ENCODE data around the gene FAM151A. TPM values are rescaled to one million over a fixed set of nuclear protein-coding genes. Genes with fewer than 3 reads are reported as not detected.

Gene FAM151A
- total RNA-seq, 1 donor from 2014 or later, result 0.80 TPM

GRCh38 chr1:54665852-54666251, 42.5 kb upstream of the FAM151A start:
- H3K27me3 ChIP-seq (ENCODE audit: low read depth), result no peaks in the 10 kb centered on the region
- H3K27ac ChIP-seq (replicated peaks), result no peak overlapping the region
- DNase-seq, result no peak
- H3K4me3 ChIP-seq, result no peak overlapping the region
- intact Hi-C loops (cut with micrococcal nuclease), result no loop called here
- no peak for TF ChIP-seq CTCF (IDR thresholded peaks at IDR 0.05; ENCODE audit: borderline replicate concordance)
- peaks cover 5% of the 10 kb centered on the region for H3K9me3 ChIP-seq (replicated peaks)
- H3K4me1 ChIP-seq, result no peaks in the 10 kb centered on the region
- H3K36me3 ChIP-seq, result peaks cover 9% of the 10 kb centered on the region

GRCh38 chr1:54664364-54664763, 41.0 kb upstream of the FAM151A start:
- H3K4me3 ChIP-seq, result no peak overlapping the region
- no peak for TF ChIP-seq CTCF (IDR thresholded peaks at IDR 0.05; ENCODE audit: borderline replicate concordance)
- H3K27me3 ChIP-seq (ENCODE audit: low read depth), result no peaks in the 10 kb centered on the region
- H3K27ac ChIP-seq (replicated peaks), result no peak overlapping the region
- H3K4me1 ChIP-seq, result no peaks in the 10 kb centered on the region
- no peak for DNase-seq
- intact Hi-C loops (cut with micrococcal nuclease), result no loop called here
- H3K36me3 ChIP-seq, result peaks cover 13% of the 10 kb centered on the region
- H3K9me3 ChIP-seq (replicated peaks), result peaks cover 10% of the 10 kb centered on the region

GRCh38 chr1:54663725-54664124, 40.4 kb upstream of the FAM151A start:
- Histone ChIP-seq H3K27ac (replicated peaks) (no peak overlapping the region), H3K4me1 (no peaks in the 10 kb centered on the region), H3K4me3 (no peak overlapping the region), H3K9me3 (replicated peaks) (peaks cover 15% of the 10 kb centered on the region), H3K27me3 (ENCODE audit: low read depth) (no peaks in the 10 kb centered on the region), H3K36me3 (peaks cover 18% of the 10 kb centered on the region)
- intact Hi-C loops (cut with micrococcal nuclease), result no loop called here
- no peak for DNase-seq
- TF ChIP-seq CTCF (IDR thresholded peaks at IDR 0.05; ENCODE audit: borderline replicate concordance), result no peak

DNA sequence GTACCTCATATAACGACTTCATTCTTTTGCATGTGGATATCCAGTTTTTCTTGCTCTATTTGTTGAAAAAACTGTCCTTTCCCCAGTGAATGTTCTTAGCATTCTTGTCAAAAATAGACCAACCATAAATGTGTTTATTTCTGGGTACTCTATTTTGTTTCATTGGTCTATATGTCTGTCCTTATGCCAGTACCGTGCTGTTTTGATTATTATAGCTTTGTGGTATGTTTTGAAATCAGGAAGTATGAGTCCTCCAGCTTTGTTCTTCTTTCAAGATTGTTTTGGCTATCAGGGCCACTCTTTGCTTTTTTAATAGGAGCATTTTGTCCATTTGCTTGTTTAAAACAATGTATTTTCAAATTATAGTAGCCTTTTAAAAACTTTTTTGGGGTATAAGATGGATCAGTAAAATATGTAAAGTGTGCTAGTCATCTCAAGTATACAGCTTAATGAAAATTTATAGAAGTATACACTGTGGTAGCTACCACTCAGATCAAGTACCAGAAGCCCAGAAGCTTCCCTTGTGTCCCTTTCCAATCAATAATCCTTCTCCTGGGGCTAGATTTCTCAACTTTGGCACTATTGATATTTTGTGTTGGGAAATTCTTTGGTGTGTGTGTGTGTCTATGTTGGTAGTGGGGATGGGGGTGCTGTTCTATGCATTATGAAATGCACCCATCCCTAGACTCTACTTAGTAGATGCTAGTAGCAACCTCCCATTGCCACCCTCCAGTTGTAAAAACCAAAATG, 35.0 kb upstream of the FAM151A start:
- H3K27me3 ChIP-seq (ENCODE audit: low read depth), result no peaks in the 10 kb centered on the region
- TF ChIP-seq CTCF (IDR thresholded peaks at IDR 0.05; ENCODE audit: borderline replicate concordance), result no peak
- peaks cover 22% of the 10 kb centered on the region for H3K9me3 ChIP-seq (replicated peaks)
- no peak for DNase-seq
- H3K27ac ChIP-seq (replicated peaks), result no peak overlapping the region
- no peak overlapping the region for H3K4me3 ChIP-seq
- intact Hi-C loops (cut with micrococcal nuclease), result no loop called here
- H3K4me1 ChIP-seq, result no peaks in the 10 kb centered on the region
- peaks cover 13% of the 10 kb centered on the region for H3K36me3 ChIP-seq

DNA sequence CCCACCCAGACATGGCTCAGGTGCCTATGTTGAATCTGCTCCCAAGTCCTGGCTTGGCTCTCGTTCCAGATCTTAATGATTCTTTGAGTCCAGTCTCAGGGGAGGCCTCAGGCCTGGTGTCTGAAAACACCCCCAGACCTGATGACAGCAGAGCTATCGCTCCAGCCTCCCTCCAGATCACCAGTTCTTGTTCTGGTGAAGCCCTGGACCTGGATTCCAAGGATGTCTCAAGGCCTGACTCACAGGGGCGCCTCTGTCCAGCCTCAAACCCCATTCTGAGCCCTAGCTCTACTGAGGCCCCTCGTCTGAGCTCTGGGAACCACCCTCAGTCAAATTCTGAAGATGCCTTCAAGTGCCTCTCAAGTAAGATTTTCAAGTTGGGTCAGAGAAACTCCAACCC, 29.7 kb upstream of the FAM151A start:
- H3K4me1 ChIP-seq, result peaks cover 10% of the 10 kb centered on the region
- DNase-seq, result no peak
- no peaks in the 10 kb centered on the region for H3K27me3 ChIP-seq (ENCODE audit: low read depth)
- no peak overlapping the region for H3K4me3 ChIP-seq
- H3K27ac ChIP-seq (replicated peaks), result no peak overlapping the region
- peaks cover 6% of the 10 kb centered on the region for H3K9me3 ChIP-seq (replicated peaks)
- no peak for TF ChIP-seq CTCF (IDR thresholded peaks at IDR 0.05; ENCODE audit: borderline replicate concordance)
- intact Hi-C loops (cut with micrococcal nuclease), result no loop called here
- no peaks in the 10 kb centered on the region for H3K36me3 ChIP-seq
